ENCODE results near the gene IFNE.
"Not testable (repeated sequence)": the region's sequence is repeated elsewhere in the genome, so short reads cannot be mapped to it uniquely, and the experiment has no call there.

Gene IFNE

DNA sequence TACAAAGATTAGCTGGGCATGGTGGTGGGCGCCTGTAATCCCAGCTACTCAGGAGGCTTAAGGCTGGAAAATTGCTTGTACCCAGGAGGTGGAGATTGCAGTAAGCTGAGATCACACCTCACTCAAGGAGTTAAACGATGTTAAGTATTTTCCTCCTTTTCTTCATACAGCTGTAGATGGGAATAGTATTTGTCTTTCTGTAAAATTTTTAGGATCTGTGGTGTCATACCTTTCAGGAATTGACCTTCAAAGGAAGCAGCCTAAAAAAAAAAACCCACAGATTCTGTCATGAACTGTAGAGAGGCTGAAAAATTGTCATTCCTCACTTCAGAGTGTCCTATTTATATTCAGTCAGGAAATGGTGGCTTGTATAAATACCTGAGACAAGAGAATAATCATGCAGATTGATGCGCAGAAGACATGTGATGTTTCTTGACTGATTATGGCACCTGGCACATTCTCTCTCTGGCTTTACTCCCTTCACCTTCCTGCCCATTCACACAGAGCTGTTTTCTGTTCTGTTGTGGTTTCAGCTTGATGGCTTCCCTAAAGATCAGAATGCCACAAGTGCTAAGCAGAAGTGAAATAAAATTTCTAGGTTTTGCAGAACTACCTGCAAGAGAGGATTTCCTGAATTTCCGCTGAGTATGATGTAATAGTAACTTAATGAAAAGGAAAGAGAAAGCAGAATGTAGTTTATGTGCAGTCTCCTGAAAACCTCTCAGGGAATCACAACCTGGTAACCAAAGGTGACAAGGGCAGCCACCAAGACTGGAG, 38.1 kb downstream of the IFNE start:
- TF ChIP-seq, protein P1, sequence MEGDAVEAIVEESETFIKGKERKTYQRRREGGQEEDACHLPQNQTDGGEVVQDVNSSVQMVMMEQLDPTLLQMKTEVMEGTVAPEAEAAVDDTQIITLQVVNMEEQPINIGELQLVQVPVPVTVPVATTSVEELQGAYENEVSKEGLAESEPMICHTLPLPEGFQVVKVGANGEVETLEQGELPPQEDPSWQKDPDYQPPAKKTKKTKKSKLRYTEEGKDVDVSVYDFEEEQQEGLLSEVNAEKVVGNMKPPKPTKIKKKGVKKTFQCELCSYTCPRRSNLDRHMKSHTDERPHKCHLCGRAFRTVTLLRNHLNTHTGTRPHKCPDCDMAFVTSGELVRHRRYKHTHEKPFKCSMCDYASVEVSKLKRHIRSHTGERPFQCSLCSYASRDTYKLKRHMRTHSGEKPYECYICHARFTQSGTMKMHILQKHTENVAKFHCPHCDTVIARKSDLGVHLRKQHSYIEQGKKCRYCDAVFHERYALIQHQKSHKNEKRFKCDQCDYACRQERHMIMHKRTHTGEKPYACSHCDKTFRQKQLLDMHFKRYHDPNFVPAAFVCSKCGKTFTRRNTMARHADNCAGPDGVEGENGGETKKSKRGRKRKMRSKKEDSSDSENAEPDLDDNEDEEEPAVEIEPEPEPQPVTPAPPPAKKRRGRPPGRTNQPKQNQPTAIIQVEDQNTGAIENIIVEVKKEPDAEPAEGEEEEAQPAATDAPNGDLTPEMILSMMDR (IDR thresholded peaks at IDR 0.05; ENCODE audit: low read depth, low read length, missing control alignments) = no peak
- DNase-seq (ENCODE audit: low read depth) = peak; percentile 51
- H3K4me3 ChIP-seq (ENCODE audit: low read depth, low read length) = no peak overlapping the region

DNA sequence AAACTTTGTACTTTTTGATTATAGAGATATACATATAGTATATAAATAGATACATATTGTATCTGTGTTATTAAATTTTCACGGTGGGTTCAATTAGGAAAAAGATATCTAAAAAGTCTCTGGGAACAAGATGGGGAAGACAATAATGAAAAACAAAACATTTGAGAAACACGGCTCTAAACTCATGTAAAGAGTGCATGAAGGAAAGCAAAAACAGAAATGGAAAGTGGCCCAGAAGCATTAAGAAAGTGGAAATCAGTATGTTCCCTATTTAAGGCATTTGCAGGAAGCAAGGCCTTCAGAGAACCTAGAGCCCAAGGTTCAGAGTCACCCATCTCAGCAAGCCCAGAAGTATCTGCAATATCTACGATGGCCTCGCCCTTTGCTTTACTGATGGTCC, 42.0 kb downstream of the IFNE start, which contains the start of gene IFNA1:
TSS of gene IFNA1 (plus strand) at position 301 of the 400 bp plus-strand sequence. CDS start at position 370, 69 bp downstream.
- TF ChIP-seq, protein P1 (IDR thresholded peaks at IDR 0.05; ENCODE audit: low read depth, low read length, missing control alignments) = no peak
- no peak within 1 kb of the TSS for H3K4me3 ChIP-seq (ENCODE audit: low read depth, low read length)
- no peak for DNase-seq (ENCODE audit: low read depth)

DNA sequence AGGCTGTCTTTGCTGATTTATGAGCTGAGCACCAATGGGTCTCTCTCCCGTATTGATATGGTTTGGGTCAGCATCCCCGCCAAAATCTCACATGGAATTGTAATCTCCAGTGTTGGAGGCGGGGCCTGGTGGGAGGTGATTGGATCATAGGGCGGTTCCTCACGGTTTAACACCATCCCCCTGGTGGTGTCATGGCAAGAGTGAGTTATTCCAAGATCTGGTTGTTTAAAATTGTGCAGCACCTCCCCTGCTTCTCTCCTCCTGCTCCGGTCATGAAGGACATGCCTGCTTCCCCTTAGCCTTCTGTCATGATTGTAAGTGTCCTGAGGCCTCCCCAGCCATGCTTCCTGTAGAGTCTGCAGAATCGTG, 47.1 kb downstream of the IFNE start:
- H3K4me3 ChIP-seq (ENCODE audit: low read depth, low read length); DNase-seq (ENCODE audit: low read depth): not testable (repeated sequence)

DNA sequence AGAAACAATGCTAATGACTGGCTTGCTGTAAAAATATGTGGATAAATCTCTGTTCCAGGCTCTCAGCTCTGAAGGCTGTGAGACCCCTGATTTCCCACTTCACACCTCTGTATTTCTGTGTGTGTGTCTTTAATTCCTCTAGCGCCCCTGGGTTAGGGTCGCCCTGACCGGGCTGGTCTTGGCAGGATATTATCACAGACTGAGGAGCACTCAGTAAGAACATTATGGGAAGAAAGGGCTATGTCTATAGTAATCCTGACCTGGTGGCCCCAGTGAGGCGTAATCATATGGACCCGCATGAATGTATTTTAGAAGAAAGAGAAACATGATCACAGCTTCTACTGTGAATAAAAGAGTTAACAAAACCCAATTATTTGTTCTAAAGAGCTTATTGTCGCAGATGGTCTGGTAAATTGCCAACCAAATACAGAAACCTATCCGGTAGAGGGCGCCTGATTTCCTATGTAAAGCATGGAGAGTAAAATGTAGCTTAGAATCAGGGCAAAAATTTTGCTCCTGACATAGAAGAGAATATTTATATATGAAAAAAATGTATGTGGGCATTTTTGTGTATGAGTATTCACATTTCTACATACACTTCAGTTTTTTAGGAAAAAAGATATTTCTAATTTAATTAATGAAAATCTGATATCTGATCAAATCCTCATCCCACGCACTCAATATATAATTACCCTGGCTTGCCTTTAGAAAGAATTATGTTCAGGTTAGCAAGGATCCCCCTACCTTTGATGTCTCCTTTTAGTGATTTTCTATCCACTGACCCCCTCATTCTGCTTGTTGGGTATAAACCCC, 47.7 kb downstream of the IFNE start:
- DNase-seq (ENCODE audit: low read depth) = no peak
- TF ChIP-seq, protein P1 (IDR thresholded peaks at IDR 0.05; ENCODE audit: low read depth, low read length, missing control alignments) = peak; percentile 53
- no peak overlapping the region for H3K4me3 ChIP-seq (ENCODE audit: low read depth, low read length)

- DNase-seq (ENCODE audit: low read depth) = no peak
- TF ChIP-seq, protein P1 (IDR thresholded peaks at IDR 0.05; ENCODE audit: low read depth, low read length, missing control alignments) = no peak
- H3K4me3 ChIP-seq (ENCODE audit: low read depth, low read length) = no peak overlapping the region
These were observed 49.3 kb downstream of the IFNE start for GRCh38 chr9:21432672-21433425.
